Measurements from ENCODE around the gene HOXD10.

The HOXD10 gene

GRCh38 chr2:176123411-176124109 lies 7.0 kb downstream of the HOXD10 start:
- peak overlapping the region; percentile 61 for H3K4me3 ChIP-seq (ENCODE audit: control insufficient read depth, low read depth, low read length)
- no peak for DNase-seq (ENCODE audit: low read depth)
- TF ChIP-seq, protein P1, sequence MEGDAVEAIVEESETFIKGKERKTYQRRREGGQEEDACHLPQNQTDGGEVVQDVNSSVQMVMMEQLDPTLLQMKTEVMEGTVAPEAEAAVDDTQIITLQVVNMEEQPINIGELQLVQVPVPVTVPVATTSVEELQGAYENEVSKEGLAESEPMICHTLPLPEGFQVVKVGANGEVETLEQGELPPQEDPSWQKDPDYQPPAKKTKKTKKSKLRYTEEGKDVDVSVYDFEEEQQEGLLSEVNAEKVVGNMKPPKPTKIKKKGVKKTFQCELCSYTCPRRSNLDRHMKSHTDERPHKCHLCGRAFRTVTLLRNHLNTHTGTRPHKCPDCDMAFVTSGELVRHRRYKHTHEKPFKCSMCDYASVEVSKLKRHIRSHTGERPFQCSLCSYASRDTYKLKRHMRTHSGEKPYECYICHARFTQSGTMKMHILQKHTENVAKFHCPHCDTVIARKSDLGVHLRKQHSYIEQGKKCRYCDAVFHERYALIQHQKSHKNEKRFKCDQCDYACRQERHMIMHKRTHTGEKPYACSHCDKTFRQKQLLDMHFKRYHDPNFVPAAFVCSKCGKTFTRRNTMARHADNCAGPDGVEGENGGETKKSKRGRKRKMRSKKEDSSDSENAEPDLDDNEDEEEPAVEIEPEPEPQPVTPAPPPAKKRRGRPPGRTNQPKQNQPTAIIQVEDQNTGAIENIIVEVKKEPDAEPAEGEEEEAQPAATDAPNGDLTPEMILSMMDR (conservative IDR thresholded peaks at IDR 0.05; ENCODE audit: control insufficient read depth, insufficient read depth, low read depth, low read length): no peak

DNA sequence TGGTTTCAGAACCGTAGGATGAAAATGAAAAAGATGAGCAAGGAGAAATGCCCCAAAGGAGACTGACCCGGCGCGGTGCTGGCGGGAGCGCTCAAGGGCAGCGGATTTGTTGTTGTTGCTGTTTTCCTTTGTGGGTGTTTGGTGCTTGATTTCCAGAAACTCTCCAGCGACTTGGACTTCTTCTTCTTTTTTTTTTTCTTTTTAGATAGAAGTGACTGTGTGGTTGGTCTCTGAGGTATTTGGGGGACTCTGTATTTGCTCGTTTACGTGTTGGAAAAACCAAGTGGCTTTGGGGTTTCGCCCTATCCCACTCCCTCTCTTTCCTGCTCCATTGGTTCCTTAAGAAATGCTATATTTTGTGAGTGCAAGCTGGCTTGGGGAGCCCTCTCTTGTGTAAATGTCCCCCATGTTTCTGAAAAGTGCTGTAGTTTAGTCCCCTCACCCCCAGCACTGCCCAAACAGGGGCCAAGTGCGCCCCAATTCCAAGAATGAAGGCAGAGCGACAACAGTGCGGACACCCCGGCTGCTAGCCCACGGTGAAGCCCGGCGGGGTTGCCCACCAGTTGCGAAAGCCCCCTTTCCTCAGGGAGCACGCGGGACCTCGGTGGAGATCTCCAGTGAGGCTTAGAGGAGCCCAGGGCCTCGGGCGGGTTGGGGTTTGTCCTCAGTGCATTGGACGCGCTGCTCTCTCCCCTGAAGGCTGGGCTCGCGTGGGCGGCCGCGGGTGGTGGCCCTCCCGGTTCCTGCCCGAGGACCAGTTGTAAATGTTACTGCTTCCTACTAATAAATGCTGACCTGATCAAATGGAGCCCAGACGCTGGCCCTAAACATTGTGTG lies 7.8 kb downstream of the HOXD10 start:
- no peak for DNase-seq (ENCODE audit: low read depth)
- H3K4me3 ChIP-seq (ENCODE audit: control insufficient read depth, low read depth, low read length): no peak overlapping the region
- TF ChIP-seq, protein P1 (conservative IDR thresholded peaks at IDR 0.05; ENCODE audit: control insufficient read depth, insufficient read depth, low read depth, low read length): no peak

- TF ChIP-seq, protein P1 (conservative IDR thresholded peaks at IDR 0.05; ENCODE audit: control insufficient read depth, insufficient read depth, low read depth, low read length): no peak
- DNase-seq (ENCODE audit: low read depth): no peak
- H3K4me3 ChIP-seq (ENCODE audit: control insufficient read depth, low read depth, low read length): no peak overlapping the region
Measured at GRCh38 chr2:176124947-176125771, 8.6 kb downstream of the HOXD10 start.

DNA sequence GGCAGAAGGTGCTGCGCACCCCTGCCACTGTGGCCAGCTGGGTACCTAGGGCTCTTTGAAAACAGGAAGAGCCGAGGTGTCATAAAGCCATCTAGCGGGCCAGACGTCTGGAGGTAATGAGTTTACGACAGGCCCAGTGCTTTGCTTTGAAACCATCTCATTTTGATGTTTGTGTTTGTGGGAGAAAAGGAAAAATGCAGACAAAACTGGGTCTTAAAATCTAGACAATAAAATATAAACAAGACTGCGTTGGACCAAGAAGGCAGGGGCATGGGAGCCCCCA lies 9.1 kb downstream of the HOXD10 start:
- DNase-seq (ENCODE audit: low read depth): no peak
- TF ChIP-seq, protein P1 (conservative IDR thresholded peaks at IDR 0.05; ENCODE audit: control insufficient read depth, insufficient read depth, low read depth, low read length): no peak
- H3K4me3 ChIP-seq (ENCODE audit: control insufficient read depth, low read depth, low read length): no peak overlapping the region

DNA sequence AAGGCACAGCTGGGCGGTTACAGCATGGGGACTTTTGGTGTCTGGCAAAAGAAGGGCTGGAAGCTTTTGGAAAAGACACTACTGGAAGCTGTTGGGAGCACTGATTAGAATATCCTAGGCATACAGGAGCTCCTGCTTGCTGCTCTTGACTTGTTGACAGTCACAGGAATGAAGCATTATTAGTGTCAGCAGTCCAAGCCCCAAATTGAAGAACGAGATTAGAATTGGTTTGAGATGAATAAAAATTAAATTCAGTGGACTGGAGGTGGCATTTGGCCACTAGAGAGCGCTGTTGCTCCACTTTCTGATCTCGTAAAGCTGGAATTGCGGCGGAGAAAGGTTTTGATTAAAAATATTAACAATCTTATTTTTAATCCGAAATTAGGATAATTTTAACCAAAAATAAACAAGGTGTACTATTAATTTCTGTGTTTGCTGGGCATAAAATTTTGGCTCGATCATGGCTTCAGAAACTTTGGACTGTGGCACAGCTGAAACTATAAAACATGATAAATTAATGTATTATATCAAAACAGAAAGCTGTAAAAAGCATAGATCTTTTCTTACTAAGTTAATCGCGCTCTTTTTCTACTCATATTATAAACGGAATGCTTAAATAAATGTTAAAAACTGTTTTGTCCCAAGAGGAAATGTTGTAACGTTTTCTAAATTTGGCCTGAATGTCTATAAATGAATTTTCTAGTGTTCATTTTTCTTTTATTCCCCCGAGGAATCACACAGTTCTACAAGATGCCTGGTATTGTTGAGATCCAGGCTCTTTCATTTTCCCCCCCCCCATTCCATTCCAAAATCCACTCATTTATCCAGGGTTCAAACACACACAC lies 10.6 kb downstream of the HOXD10 start:
- H3K4me3 ChIP-seq (ENCODE audit: control insufficient read depth, low read depth, low read length): peak overlapping the region; percentile 21
- peak; percentile 76 for DNase-seq (ENCODE audit: low read depth)
- TF ChIP-seq, protein P1 (conservative IDR thresholded peaks at IDR 0.05; ENCODE audit: control insufficient read depth, insufficient read depth, low read depth, low read length): peak; percentile 81

DNA sequence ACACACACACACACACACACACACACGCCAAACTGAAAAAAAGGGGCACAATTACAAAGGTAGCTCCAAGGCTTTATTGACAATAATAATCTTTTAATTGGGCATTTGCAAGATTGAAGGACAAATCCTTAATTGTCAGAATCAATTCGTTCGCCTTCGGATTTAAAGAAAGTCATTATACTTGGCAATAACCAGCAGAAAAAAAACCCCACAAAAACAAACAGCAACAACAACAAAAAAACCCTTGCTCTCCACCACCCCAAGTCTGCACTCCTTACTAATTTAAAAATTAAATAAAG lies 11.1 kb downstream of the HOXD10 start:
- TF ChIP-seq, protein P1 (conservative IDR thresholded peaks at IDR 0.05; ENCODE audit: control insufficient read depth, insufficient read depth, low read depth, low read length): no peak
- H3K4me3 ChIP-seq (ENCODE audit: control insufficient read depth, low read depth, low read length): peak overlapping the region; percentile 56
- no peak for DNase-seq (ENCODE audit: low read depth)
